HEK293 (cell line): ENCODE measurements around the gene GRIN3A.

Source experiments
- CTCF ChIA-PET: fragments of 350-600 bp; formaldehyde crosslinking; extraction: SDS; loops from one replicate; lab custom pipeline; 2021; ENCODE audit warnings: antibody characterized with exemption; lab: Yijun Ruan, JAX
- POLR2A ChIA-PET: fragments of 300-600 bp; formaldehyde crosslinking; extraction: SDS; loops from one replicate; lab custom pipeline; 2020; ENCODE audit warnings: antibody characterized with exemption, inconsistent platforms; lab: Yijun Ruan, JAX
- H3K27ac ChIP-seq: fragments of 200-500 bp; sonication (Bioruptor generic); 2 replicates; pipeline ENCODE4 v1.5.1; 2014; ENCODE audit warnings: low read depth, low read length, control low read depth, inconsistent platforms; ENCODE audit errors: extremely low read depth
- H3K36me3 ChIP-seq, 2 experiments: fragments of 200-500 bp in 1 of 2; sonication (Bioruptor generic) in 1 of 2; 1 replicate in 1 of 2; 2 replicates in 1 of 2; pipeline ENCODE4 v1.5.1; 2014 to 2017; ENCODE audit warnings: inconsistent platforms in 2 of 2, low read length in 2 of 2; ENCODE audit not compliant: control insufficient read depth in 2 of 2, insufficient read depth in 1 of 2
- H3K4me1 ChIP-seq: fragments of 200-500 bp; sonication (Bioruptor generic); 2 replicates; pipeline ENCODE4 v1.5.1; 2014; ENCODE audit warnings: mild to moderate bottlenecking, low read length, inconsistent platforms; ENCODE audit not compliant: control insufficient read depth, insufficient read depth
- H3K4me3 ChIP-seq: 2 replicates; pipeline ENCODE4 v1.5.1; 2011; ENCODE audit warnings: low read depth, mild to moderate bottlenecking, control low read depth, low read length, moderate library complexity
- H3K9me3 ChIP-seq: fragments of 200-500 bp; sonication (Bioruptor generic); 2 replicates; pipeline ENCODE4 v1.5.1; 2014; ENCODE audit warnings: low read depth, low read length, inconsistent platforms; ENCODE audit not compliant: control insufficient read depth, insufficient read depth
- ATF2 ChIP-seq: fragments of 450-650 bp; formaldehyde crosslinking; IDR thresholded peaks from 2 replicates; pipeline ENCODE4 v1.5.1; 2016; ENCODE audit warnings: missing biosample characterization, missing genetic modification characterization, low read depth
- GLI2 ChIP-seq: fragments of 450-650 bp; formaldehyde crosslinking; IDR thresholded peaks from 2 replicates; pipeline ENCODE4; 2017; ENCODE audit warnings: missing biosample characterization, missing genetic modification characterization, low read depth, borderline replicate concordance
- GLI4 ChIP-seq: fragments of 450-650 bp; formaldehyde crosslinking; IDR thresholded peaks from 2 replicates; pipeline ENCODE4 v1.5.1; 2016; ENCODE audit warnings: missing biosample characterization, missing genetic modification characterization
- KLF9 ChIP-seq: fragments of 450-650 bp; formaldehyde crosslinking; IDR thresholded peaks from 2 replicates; pipeline ENCODE4 v1.5.1; 2016; ENCODE audit warnings: missing biosample characterization, missing genetic modification characterization, low read depth
- PRDM1 ChIP-seq: fragments of 450-650 bp; formaldehyde crosslinking; IDR thresholded peaks from 2 replicates; pipeline ENCODE4; 2016; ENCODE audit warnings: missing biosample characterization, missing genetic modification characterization
- SALL2 ChIP-seq: fragments of 450-650 bp; formaldehyde crosslinking; IDR thresholded peaks from 2 replicates; pipeline ENCODE4 v1.5.0; 2017; ENCODE audit warnings: missing biosample characterization, mild to moderate bottlenecking, missing genetic modification characterization, borderline replicate concordance
- SETDB1 ChIP-seq: IDR thresholded peaks from one replicate; pipeline ENCODE4 v1.6.1; 2017; ENCODE audit warnings: mild to moderate bottlenecking, low read length, moderate library complexity, mixed read lengths; ENCODE audit not compliant: insufficient read length
- ZEB2 ChIP-seq: fragments of 450-650 bp; formaldehyde crosslinking; IDR thresholded peaks from 2 replicates; pipeline ENCODE4 v1.5.1; 2016; ENCODE audit warnings: missing biosample characterization, missing genetic modification characterization
- ZFHX2 ChIP-seq: fragments of 450-650 bp; formaldehyde crosslinking; conservative IDR thresholded peaks from 2 replicates; pipeline ENCODE4 v1.5.1; 2016; ENCODE audit warnings: missing biosample characterization, missing genetic modification characterization
- ZFP3 ChIP-seq: fragments of 450-650 bp; formaldehyde crosslinking; IDR thresholded peaks from 2 replicates; pipeline ENCODE4 v1.5.1; 2016; ENCODE audit warnings: low read depth, missing biosample characterization, missing genetic modification characterization
- ZFP69B ChIP-seq: fragments of 450-650 bp; formaldehyde crosslinking; IDR thresholded peaks from 2 replicates; pipeline ENCODE4 v1.5.1; 2016; ENCODE audit warnings: missing biosample characterization, missing genetic modification characterization
- ZNF174 ChIP-seq: fragments of 450-650 bp; formaldehyde crosslinking; IDR thresholded peaks from 2 replicates; pipeline ENCODE4 v1.5.0; 2017; ENCODE audit warnings: missing biosample characterization, mild to moderate bottlenecking, missing genetic modification characterization
- ZNF274 ChIP-seq, 2 experiments: fragments of 200-500 bp in 1 of 2; fragments of 450-650 bp in 1 of 2; sonication (Bioruptor generic) in 1 of 2; formaldehyde crosslinking in 1 of 2; IDR thresholded peaks; 2 replicates each; pipeline versions ENCODE4 v1.5.1 to v1.6.1; 2014 to 2016; ENCODE audit warnings: borderline replicate concordance in 1 of 2, inconsistent platforms in 1 of 2, low read length in 1 of 2, missing biosample characterization in 1 of 2, missing genetic modification characterization in 1 of 2
- ZNF544 ChIP-seq: fragments of 450-650 bp; formaldehyde crosslinking; IDR thresholded peaks from 2 replicates; pipeline ENCODE4 v1.5.0; 2017; ENCODE audit warnings: missing biosample characterization, missing genetic modification characterization
- ZNF596 ChIP-seq: fragments of 450-650 bp; IDR thresholded peaks from 2 replicates; pipeline ENCODE4 v1.5.0; 2018; ENCODE audit warnings: missing biosample characterization, mild to moderate bottlenecking, missing genetic modification characterization, moderate library complexity
- ZNF664 ChIP-seq: fragments of 450-650 bp; formaldehyde crosslinking; IDR thresholded peaks from 2 replicates; pipeline ENCODE4 v1.5.1; 2016; ENCODE audit warnings: missing biosample characterization, missing genetic modification characterization
- ZNF670 ChIP-seq: fragments of 450-650 bp; formaldehyde crosslinking; IDR thresholded peaks from 2 replicates; pipeline ENCODE4 v1.5.1; 2016; ENCODE audit warnings: missing biosample characterization, missing genetic modification characterization, low read depth
- ZNF707 ChIP-seq: fragments of 450-650 bp; formaldehyde crosslinking; IDR thresholded peaks from 2 replicates; pipeline ENCODE4 v1.5.1; 2016; ENCODE audit warnings: missing biosample characterization, missing genetic modification characterization
- ZNF791 ChIP-seq: fragments of 450-650 bp; formaldehyde crosslinking; IDR thresholded peaks from 2 replicates; pipeline ENCODE4 v1.5.1; 2016; ENCODE audit warnings: missing biosample characterization, missing genetic modification characterization
- ZNF792 ChIP-seq: fragments of 450-650 bp; formaldehyde crosslinking; IDR thresholded peaks from 2 replicates; pipeline ENCODE4 v1.5.1; 2016; ENCODE audit warnings: missing biosample characterization, missing genetic modification characterization
- ZSCAN4 ChIP-seq: fragments of 450-650 bp; formaldehyde crosslinking; IDR thresholded peaks from 2 replicates; pipeline ENCODE4 v1.5.1; 2017; ENCODE audit warnings: missing biosample characterization, missing genetic modification characterization
- TF ChIP-seq, protein P1 (sequence below): fragments of 450-650 bp; formaldehyde crosslinking; IDR thresholded peaks from 2 replicates; pipeline ENCODE4 v1.5.1; 2016; ENCODE audit warnings: missing biosample characterization, missing genetic modification characterization
- TF ChIP-seq, protein P2 (sequence below): fragments of 450-650 bp; formaldehyde crosslinking; IDR thresholded peaks from 2 replicates; pipeline ENCODE4 v1.5.1; 2017; ENCODE audit warnings: missing biosample characterization, missing genetic modification characterization

Gene GRIN3A

GRCh38 chr9:101620452-101620851 lies 118.0 kb downstream of the GRIN3A start:
- CTCF ChIA-PET, result interaction anchor here (0.7 to 1.6 kb wide), 3 partner anchors 53 to 161 kb away, joined by 3 to 4 read pairs (median 3); no protein-coding TSS in a partner anchor
- TF ChIP-seq SALL2 (tag by site-specific recombination), result no peak
- H3K36me3 ChIP-seq, result no peaks in the 10 kb centered on the region
- H3K9me3 ChIP-seq, result no peaks in the 10 kb centered on the region
- H3K27ac ChIP-seq, result no peak overlapping the region
- no peak overlapping the region for H3K4me3 ChIP-seq
- no peaks in the 10 kb centered on the region for H3K4me1 ChIP-seq
- POLR2A ChIA-PET, result no interaction called here

- ChIA-PET POLR2A (no interaction called here), CTCF (interaction anchor here (0.7 to 1.4 kb wide), 2 partner anchors 17 to 54 kb away, joined by 3 to 4 read pairs; no protein-coding TSS in a partner anchor)
- H3K9me3 ChIP-seq, result no peaks in the 10 kb centered on the region
- no peak overlapping the region for H3K27ac ChIP-seq
- TF ChIP-seq ATF2 (tag by site-specific recombination) (no peak), PRDM1 (tag by site-specific recombination) (no peak), GLI4 (tag by site-specific recombination) (no peak)
- H3K4me1 ChIP-seq, result no peaks in the 10 kb centered on the region
- no peak overlapping the region for H3K4me3 ChIP-seq
- H3K36me3 ChIP-seq, result no peaks in the 10 kb centered on the region
These were observed 119.7 kb downstream of the GRIN3A start for GRCh38 chr9:101618698-101619097.

- H3K27ac ChIP-seq, result no peak overlapping the region
- no peaks in the 10 kb centered on the region for H3K36me3 ChIP-seq
- H3K4me3 ChIP-seq, result no peak overlapping the region
- no peaks in the 10 kb centered on the region for H3K9me3 ChIP-seq
- ChIA-PET CTCF (no interaction called here), POLR2A (no interaction called here)
- TF ChIP-seq, protein P1, sequence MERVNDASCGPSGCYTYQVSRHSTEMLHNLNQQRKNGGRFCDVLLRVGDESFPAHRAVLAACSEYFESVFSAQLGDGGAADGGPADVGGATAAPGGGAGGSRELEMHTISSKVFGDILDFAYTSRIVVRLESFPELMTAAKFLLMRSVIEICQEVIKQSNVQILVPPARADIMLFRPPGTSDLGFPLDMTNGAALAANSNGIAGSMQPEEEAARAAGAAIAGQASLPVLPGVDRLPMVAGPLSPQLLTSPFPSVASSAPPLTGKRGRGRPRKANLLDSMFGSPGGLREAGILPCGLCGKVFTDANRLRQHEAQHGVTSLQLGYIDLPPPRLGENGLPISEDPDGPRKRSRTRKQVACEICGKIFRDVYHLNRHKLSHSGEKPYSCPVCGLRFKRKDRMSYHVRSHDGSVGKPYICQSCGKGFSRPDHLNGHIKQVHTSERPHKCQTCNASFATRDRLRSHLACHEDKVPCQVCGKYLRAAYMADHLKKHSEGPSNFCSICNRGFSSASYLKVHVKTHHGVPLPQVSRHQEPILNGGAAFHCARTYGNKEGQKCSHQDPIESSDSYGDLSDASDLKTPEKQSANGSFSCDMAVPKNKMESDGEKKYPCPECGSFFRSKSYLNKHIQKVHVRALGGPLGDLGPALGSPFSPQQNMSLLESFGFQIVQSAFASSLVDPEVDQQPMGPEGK (tag by site-specific recombination), result no peak
- TF ChIP-seq ZNF274 (IDR thresholded peaks at IDR 0.05; ENCODE audit: low read length) (no peak), ZNF274 (tag by site-specific recombination; IDR thresholded peaks at IDR 0.05; ENCODE audit: borderline replicate concordance) (no peak), ZNF174 (no peak), ZFP69B (tag by site-specific recombination) (no peak), ZSCAN4 (tag by site-specific recombination) (no peak), GLI2 (no peak), ZNF707 (tag by site-specific recombination) (no peak), ZNF596 (tag by site-specific recombination) (no peak), ZNF792 (tag by site-specific recombination) (no peak), ZNF791 (no peak), ZEB2 (tag by site-specific recombination) (no peak), ZNF670 (no peak), SETDB1 (no peak), KLF9 (no peak), ZFP3 (no peak), ZNF664 (tag by site-specific recombination) (no peak), ZNF544 (tag by site-specific recombination) (no peak), PRDM1 (tag by site-specific recombination) (no peak), ZFHX2 (tag by site-specific recombination) (no peak)
- TF ChIP-seq, protein P2, sequence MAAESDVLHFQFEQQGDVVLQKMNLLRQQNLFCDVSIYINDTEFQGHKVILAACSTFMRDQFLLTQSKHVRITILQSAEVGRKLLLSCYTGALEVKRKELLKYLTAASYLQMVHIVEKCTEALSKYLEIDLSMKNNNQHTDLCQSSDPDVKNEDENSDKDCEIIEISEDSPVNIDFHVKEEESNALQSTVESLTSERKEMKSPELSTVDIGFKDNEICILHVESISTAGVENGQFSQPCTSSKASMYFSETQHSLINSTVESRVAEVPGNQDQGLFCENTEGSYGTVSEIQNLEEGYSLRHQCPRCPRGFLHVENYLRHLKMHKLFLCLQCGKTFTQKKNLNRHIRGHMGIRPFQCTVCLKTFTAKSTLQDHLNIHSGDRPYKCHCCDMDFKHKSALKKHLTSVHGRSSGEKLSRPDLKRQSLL (tag by site-specific recombination), result no peak
- no peaks in the 10 kb centered on the region for H3K4me1 ChIP-seq
These were observed 132.9 kb downstream of the GRIN3A start for GRCh38 chr9:101605547-101605946.
